Amniotic stem cell (primary cell): ENCODE measurements around the gene FHIT.

Source experiments
- DNase-seq: peaks from one replicate; lab custom pipeline; 2025; lab: John Stamatoyannopoulos, UW

The FHIT gene

DNA sequence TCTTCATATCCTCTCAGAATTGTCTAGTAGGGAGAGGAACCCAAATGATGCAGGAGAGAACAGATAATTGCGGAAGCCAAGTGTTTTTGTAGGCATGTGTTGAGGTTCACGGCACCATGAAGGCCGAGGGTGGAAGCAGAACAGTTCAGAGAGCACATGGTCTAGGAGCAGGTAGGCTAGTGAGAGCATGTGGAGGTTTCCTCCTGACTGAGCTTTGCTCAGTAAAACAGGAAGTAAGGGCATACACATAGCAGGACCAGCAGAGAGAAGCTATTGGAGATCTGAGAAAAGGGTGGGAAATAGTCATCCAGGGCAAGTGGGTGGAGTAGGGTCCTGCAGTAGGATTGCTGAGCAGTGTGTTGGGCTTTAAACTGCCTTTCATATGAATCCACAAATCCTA lies 491.1 kb downstream of the FHIT start:
- DNase-seq = no peak

GRCh38 chr3:60759439-60759838 lies 491.8 kb downstream of the FHIT start:
- no peak for DNase-seq

DNA sequence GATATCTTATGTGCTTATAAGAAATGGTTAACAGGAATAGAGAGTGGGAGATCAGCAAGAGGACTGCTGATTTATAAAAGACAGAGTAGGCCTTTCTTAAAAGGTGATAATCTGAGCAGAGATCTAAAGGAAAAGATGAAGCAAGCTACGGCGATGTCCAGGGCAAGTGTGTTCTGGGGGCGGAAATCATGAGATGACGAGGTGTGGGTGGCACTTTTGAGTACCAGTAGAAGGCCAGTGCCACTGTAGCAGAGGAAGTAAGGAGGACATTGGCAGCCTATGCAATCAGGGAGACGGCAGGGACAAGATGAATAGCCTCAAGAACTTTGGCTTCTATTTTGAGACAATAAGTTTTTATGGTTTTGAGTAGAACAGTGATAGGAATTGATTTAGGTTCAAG lies 492.4 kb downstream of the FHIT start:
- DNase-seq = no peak

DNA sequence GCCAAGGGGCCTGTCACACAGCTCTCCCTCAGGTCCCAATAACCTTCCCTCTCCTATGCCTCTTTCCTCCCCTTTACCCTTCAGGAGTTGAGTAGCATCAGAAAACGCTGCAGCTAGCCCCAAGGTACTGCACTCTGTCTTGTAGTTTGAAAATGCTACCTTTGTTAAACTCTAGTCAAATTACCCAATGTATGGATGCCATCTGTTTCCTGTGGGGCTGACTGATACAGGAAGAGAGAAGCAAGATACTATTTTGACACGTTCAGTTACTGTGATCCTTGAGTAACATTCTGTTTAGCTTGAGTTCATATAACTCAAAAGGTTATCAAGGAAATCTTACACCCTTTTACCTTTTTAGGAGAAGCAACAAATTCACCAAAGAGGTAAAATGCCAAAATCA lies 493.1 kb downstream of the FHIT start:
- DNase-seq = no peak

DNA sequence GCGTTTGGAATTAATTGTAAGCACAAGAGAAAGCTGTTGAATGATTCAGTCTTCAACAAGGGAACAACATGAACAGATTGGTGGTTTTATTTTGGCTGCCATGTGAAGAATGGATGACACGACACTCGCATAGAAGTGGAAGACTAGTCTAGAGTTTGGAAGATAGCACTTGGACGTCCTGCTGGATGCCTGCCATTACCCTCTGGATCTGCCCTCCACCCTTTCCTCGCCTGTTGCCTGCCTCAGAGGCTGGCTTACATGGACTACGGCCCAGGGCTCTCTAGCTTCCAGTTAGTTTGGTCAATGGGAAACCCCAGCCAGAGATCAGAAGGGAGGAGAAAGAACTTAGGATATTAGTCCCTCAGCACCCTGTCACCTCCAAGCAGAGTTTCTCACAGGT lies 493.5 kb downstream of the FHIT start:
- no peak for DNase-seq

GRCh38 chr3:60756241-60757030 lies 494.8 kb downstream of the FHIT start:
- DNase-seq = no peak

GRCh38 chr3:60755094-60755493 lies 496.2 kb downstream of the FHIT start:
- no peak for DNase-seq

GRCh38 chr3:60754617-60755016 lies 496.6 kb downstream of the FHIT start:
- DNase-seq = no peak

DNA sequence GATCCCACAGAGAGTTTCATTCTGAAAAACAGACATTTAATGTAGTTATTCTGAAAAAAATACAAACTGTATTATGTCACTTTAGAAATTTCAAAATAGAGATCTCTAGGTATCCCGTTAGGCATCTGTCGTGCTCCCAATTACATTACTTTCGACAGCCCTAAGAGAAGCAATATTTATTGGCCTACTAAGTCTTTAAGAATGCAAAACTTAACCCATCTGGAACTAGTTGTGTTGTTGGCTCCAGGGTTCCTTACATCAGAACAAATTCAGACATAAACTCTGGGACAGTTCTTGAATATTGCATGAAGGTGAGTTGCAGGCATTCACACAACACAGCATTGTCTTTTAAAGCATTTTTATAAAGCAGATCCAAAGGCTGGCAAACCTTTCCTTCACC lies 498.4 kb downstream of the FHIT start:
- no peak for DNase-seq

DNA sequence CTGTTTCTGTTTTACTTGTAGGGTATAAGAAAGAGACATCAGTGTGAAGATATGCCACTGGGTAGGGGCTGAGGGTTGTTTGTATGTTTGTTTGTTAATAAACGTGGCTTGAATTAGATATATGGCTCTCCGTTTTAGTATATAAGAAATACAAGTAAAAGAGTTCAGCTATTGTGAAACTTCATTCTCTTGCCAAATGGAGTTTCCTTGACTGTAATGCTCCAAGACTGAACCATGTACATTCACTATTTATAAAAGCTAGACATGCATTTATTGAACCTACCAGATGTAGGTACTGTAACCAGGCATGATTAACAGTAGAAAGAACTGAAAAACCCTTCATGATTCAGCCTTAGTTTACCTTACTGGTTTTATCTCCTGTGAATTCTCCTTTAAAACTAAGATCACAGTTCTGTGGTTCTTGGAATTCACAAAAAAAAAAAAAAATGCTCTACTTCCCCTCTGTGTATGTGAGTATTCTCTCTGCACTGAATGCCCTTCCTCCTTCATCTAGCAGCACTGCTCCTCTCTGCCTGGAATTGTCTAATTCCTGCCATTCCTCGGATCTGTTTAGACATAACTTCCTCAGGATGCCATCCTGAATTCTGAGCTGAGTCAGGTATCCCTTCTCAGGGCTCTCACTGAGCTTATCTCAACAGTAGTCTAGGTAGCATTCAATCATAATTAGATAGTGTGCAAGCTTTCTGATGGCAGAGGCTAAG lies 504.4 kb downstream of the FHIT start:
- DNase-seq = no peak

GRCh38 chr3:60746043-60746638 lies 505.1 kb downstream of the FHIT start:
- no peak for DNase-seq

DNA sequence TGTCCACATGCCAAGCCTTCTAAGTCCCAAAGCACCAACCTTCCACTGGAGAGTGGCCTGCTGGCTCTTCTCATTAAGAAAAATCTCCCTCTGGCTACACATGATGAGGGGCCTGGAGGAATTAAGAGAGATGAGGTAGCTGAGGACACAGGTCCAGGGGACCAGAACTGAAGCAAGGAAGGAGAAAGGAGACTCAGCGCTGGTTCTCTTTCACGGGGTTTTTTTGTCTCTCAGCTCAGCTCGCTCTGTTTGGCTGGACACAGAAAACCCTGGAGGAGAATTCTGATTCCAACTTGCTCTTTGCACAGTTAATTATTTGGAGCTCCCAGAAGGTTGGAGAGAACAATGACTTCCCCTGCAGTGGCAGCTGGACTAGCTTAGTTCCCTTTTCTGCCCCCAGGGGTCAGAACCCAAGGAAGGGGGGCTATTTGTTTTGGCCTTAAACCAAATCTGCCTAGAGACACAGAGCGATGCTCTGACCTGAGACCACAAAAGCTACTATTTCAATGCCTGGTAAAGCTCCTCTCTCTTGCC lies 507.6 kb downstream of the FHIT start:
- no peak for DNase-seq

GRCh38 chr3:60742606-60743145 lies 508.6 kb downstream of the FHIT start:
- no peak for DNase-seq

- DNase-seq = no peak
These were observed 513.4 kb downstream of the FHIT start for GRCh38 chr3:60737633-60738399.

DNA sequence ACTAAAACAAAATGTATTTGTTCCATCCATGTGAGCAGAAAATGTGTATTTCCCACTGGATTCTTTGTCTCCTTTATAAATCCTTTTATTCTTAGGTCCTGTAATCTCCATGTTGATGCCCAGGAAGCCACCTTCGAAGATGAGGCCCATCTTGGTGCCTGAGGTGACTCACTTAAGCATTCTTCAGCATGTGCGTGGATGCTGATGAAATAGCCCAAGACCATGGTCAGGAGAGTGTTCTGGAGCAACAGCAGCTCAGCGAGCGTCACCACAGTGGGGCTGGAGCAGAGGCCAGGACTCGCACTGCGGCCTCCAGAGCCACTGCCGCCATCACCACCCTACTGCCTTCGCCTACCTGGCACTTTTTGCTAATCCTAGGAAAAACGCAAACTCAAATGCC lies 520.9 kb downstream of the FHIT start:
- DNase-seq = no peak

DNA sequence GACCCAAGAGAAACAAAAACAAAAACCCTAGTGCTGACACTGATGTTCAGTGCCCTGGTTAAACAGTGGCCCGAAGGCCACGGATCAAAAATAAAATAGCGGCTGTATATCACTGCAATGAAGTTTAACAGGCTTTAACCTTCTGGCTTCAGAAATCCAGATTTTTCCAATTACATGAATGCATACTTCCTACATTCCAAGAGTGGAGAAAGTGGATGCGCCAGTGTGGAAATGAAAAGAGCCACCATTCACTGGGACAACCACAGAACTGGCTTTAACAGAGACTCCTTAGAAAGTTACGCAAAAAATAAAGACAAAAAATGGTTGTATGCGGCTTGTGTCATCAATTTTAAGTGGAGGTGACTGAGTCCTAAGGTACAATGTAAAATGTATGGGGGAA lies 522.2 kb downstream of the FHIT start:
- no peak for DNase-seq

DNA sequence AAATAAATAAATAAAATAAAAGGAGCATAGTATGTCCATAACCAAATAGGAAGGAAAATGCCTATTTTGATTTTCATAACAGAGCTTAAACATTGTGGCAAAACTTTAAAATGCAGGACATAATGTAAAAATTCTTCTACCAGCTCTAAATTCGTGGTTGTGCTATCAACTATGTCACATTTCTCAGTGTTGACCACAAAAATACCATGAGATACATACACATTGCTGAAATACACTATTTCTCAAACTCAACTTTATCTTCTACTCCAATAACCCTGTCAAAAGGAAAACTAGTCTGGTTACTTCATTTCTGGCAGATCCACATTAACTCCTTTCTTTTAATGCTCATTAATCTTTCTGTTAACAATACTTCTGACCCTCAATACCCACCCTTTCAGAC lies 523.2 kb downstream of the FHIT start:
- DNase-seq = no peak

GRCh38 chr3:60720736-60721135 lies 530.5 kb downstream of the FHIT start:
- no peak for DNase-seq

- no peak for DNase-seq
These were observed 534.7 kb downstream of the FHIT start for GRCh38 chr3:60716573-60716972.

GRCh38 chr3:60708191-60708975 lies 542.9 kb downstream of the FHIT start:
- DNase-seq = no peak

GRCh38 chr3:60707452-60708020 lies 543.7 kb downstream of the FHIT start:
- no peak for DNase-seq
